ENCODE data around the gene TTBK2. TPM values are rescaled to one million over a fixed set of nuclear protein-coding genes. Genes with fewer than 3 reads are reported as not detected.
A peak's percentile ranks its signal among the peaks of the same experiment; 100 is the strongest.

Gene TTBK2
- total RNA-seq, 1 donor, result 15.2 TPM

DNA sequence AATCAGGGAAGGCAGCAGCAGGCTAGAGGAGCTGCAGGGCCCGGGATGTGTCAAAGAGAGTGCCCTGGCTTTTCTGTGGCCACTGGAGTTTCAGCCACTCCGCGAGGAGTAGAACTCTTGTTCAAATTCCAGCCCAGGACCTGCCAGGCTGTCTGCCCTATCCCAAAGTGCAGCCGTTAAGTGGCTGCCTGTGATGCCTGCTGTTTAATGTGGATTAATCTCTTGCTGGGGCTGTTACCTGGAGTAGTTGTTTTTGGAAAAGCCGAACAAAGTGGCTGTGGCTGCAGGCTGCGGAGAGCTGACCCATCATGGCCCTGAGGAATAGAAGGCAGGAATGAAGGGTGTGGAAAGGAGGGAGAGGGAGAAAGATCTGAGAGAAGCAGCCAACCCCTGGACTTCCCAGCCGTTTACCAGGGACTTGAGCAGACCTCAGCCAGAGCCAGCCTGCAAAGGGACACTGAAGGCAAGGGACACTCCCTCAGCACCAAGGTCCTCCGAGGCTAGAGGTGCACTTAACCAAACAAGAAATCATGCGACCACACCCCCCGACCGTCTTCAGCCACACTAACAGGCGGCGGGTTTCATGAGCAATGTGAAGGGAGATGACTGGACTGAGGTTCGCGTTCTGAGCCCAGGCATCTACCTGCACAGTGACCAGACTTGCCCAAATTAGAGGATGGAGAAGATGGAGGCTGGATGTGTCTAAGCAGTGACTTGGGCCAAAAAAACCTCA is 188.3 kb downstream of the TTBK2 start:
- peaks cover 7% of the 10 kb centered on the region for H3K4me1 ChIP-seq (ENCODE audit: insufficient read depth, low read length)
- no peak overlapping the region for H2AFZ ChIP-seq (ENCODE audit: low read length)
- no peaks in the 10 kb centered on the region for H3K9me3 ChIP-seq (ENCODE audit: low read depth, low read length)
- DNase-seq (ENCODE audit: insufficient read length, low spot score, missing footprints), result peak; percentile 47
- peaks cover 59% of the 10 kb centered on the region for H3K36me3 ChIP-seq (ENCODE audit: insufficient read depth, low read length)
- H3K79me2 ChIP-seq (ENCODE audit: insufficient read depth, low read length), result peaks cover 26% of the 10 kb centered on the region
- TF ChIP-seq, protein P1, sequence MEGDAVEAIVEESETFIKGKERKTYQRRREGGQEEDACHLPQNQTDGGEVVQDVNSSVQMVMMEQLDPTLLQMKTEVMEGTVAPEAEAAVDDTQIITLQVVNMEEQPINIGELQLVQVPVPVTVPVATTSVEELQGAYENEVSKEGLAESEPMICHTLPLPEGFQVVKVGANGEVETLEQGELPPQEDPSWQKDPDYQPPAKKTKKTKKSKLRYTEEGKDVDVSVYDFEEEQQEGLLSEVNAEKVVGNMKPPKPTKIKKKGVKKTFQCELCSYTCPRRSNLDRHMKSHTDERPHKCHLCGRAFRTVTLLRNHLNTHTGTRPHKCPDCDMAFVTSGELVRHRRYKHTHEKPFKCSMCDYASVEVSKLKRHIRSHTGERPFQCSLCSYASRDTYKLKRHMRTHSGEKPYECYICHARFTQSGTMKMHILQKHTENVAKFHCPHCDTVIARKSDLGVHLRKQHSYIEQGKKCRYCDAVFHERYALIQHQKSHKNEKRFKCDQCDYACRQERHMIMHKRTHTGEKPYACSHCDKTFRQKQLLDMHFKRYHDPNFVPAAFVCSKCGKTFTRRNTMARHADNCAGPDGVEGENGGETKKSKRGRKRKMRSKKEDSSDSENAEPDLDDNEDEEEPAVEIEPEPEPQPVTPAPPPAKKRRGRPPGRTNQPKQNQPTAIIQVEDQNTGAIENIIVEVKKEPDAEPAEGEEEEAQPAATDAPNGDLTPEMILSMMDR (IDR thresholded peaks at IDR 0.05; ENCODE audit: extremely low read depth, low read depth, low read length), result no peak
- H3K4me3 ChIP-seq (ENCODE audit: insufficient read depth, low read length), result no peak overlapping the region
- no peak overlapping the region for H3K4me2 ChIP-seq (ENCODE audit: insufficient read depth, low read length)
- H4K20me1 ChIP-seq (ENCODE audit: insufficient read depth, low read length), result peaks cover 18% of the 10 kb centered on the region
- no peaks in the 10 kb centered on the region for H3K27me3 ChIP-seq (ENCODE audit: insufficient read depth, low read length)
- H3K27ac ChIP-seq (ENCODE audit: low read depth, low read length), result no peak overlapping the region

DNA sequence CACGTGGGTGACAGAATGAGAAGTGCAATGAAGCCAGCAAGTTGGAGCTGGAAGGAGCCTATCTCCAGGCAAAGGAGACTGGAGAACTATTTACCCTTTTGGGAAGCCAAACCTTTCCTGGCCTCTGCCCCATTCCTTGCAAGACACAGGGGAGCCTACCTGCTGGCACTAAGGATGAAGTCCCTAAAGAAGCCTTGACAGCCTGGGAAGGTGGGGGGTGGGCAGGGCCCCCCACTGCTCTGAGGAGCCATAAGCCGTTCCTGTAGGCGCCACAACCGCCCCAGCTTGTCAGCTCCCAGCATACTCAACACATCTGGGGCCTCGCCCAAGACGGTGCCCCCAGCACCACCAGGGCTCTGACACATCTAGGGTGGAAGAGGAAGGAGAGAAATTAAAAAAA is 189.1 kb downstream of the TTBK2 start:
- no peak overlapping the region for H3K4me3 ChIP-seq (ENCODE audit: insufficient read depth, low read length)

DNA sequence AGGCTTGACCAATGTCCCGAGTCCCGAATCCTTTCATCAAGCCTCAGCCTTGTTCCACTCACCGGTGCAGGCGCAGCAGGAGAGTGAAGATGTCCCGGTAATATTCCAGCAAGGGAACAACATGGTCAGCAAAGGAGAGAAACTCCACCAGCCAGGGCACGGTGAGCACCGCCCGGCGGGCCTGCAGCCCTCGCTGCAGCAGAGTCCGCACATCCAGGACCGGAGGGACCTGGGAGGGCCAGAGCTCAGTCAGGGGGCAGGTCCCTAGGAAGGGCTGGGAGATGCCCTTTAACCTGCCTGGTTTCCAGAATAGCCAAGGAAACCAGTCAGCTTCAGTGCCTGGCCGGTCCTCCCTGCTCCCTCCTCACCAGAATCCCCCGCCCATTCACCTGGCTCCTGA is 190.0 kb downstream of the TTBK2 start:
- Histone ChIP-seq H3K27me3 (ENCODE audit: insufficient read depth, low read length) (no peaks in the 10 kb centered on the region), H3K9me3 (ENCODE audit: low read depth, low read length) (no peaks in the 10 kb centered on the region), H3K79me2 (ENCODE audit: insufficient read depth, low read length) (peaks cover 14% of the 10 kb centered on the region), H4K20me1 (ENCODE audit: insufficient read depth, low read length) (peaks cover 14% of the 10 kb centered on the region), H3K36me3 (ENCODE audit: insufficient read depth, low read length) (peaks cover 70% of the 10 kb centered on the region), H2AFZ (ENCODE audit: low read length) (no peak overlapping the region), H3K4me3 (ENCODE audit: insufficient read depth, low read length) (no peak overlapping the region), H3K4me1 (ENCODE audit: insufficient read depth, low read length) (no peaks in the 10 kb centered on the region), H3K4me2 (ENCODE audit: insufficient read depth, low read length) (no peak overlapping the region), H3K27ac (ENCODE audit: low read depth, low read length) (no peak overlapping the region)
- DNase-seq (ENCODE audit: insufficient read length, low spot score, missing footprints), result no peak
- TF ChIP-seq, protein P1 (IDR thresholded peaks at IDR 0.05; ENCODE audit: extremely low read depth, low read depth, low read length), result no peak

More for the DNA sequence above, 189.1 kb downstream of the TTBK2 start:
- no peak overlapping the region for H2AFZ ChIP-seq (ENCODE audit: low read length)
- DNase-seq (ENCODE audit: insufficient read length, low spot score, missing footprints), result peak; percentile 54
- peaks cover 23% of the 10 kb centered on the region for H3K79me2 ChIP-seq (ENCODE audit: insufficient read depth, low read length)
- H4K20me1 ChIP-seq (ENCODE audit: insufficient read depth, low read length), result peaks cover 18% of the 10 kb centered on the region
- H3K36me3 ChIP-seq (ENCODE audit: insufficient read depth, low read length), result peaks cover 62% of the 10 kb centered on the region
- H3K27ac ChIP-seq (ENCODE audit: low read depth, low read length), result no peak overlapping the region
- H3K27me3 ChIP-seq (ENCODE audit: insufficient read depth, low read length), result no peaks in the 10 kb centered on the region
- no peaks in the 10 kb centered on the region for H3K9me3 ChIP-seq (ENCODE audit: low read depth, low read length)
- TF ChIP-seq, protein P1 (IDR thresholded peaks at IDR 0.05; ENCODE audit: extremely low read depth, low read depth, low read length), result no peak
- H3K4me2 ChIP-seq (ENCODE audit: insufficient read depth, low read length), result no peak overlapping the region
- H3K4me1 ChIP-seq (ENCODE audit: insufficient read depth, low read length), result peaks cover 5% of the 10 kb centered on the region

DNA sequence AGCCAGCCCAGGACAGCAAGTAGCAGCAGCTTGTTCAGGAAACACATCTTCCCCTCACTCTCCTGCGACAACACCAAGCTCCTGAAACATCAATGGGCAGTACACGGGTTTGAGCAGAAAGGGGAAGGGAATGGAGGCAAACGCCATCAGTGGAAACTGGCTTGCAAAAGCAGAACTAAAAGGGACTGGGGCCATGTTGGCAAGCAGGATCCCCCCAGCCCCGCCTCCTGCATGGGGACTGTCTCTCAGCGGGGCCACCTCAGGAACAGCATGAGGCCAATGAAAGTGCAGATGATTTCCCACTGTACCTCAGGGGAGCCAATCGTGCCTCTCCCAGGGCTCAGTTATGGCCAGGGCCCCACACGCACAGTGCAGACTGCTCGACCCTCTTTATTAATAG is 190.4 kb downstream of the TTBK2 start:
- Histone ChIP-seq H3K4me2 (ENCODE audit: insufficient read depth, low read length) (no peak overlapping the region), H3K4me1 (ENCODE audit: insufficient read depth, low read length) (no peaks in the 10 kb centered on the region), H3K79me2 (ENCODE audit: insufficient read depth, low read length) (peaks cover 10% of the 10 kb centered on the region), H3K36me3 (ENCODE audit: insufficient read depth, low read length) (peaks cover 72% of the 10 kb centered on the region), H3K9me3 (ENCODE audit: low read depth, low read length) (no peaks in the 10 kb centered on the region), H3K27me3 (ENCODE audit: insufficient read depth, low read length) (no peaks in the 10 kb centered on the region), H4K20me1 (ENCODE audit: insufficient read depth, low read length) (peaks cover 11% of the 10 kb centered on the region), H3K4me3 (ENCODE audit: insufficient read depth, low read length) (no peak overlapping the region), H3K27ac (ENCODE audit: low read depth, low read length) (no peak overlapping the region), H2AFZ (ENCODE audit: low read length) (no peak overlapping the region)
- TF ChIP-seq, protein P1 (IDR thresholded peaks at IDR 0.05; ENCODE audit: extremely low read depth, low read depth, low read length), result no peak
- DNase-seq (ENCODE audit: insufficient read length, low spot score, missing footprints), result peak; percentile 48

Measured in osteoblast (primary cell).